C4-2B (cell line): ENCODE data around the gene NEK11.

ENCODE experiments used
- CTCF ChIP-seq: fragments of 450-650 bp; conservative IDR thresholded peaks from 2 replicates; pipeline ENCODE4 v1.5.1; 2017; ENCODE audit warnings: mild to moderate bottlenecking
- ZFX ChIP-seq: fragments of 450-650 bp; IDR thresholded peaks from 2 replicates; pipeline ENCODE4 v1.6.1; 2017

- TF ChIP-seq CTCF (no peak), ZFX (no peak)
Observed at GRCh38 chr3:131353016-131353877, 326.6 kb downstream of the NEK11 start.
